H1 (cell line): ENCODE data around the gene KRTAP5-6. TPM values are rescaled to one million over a fixed set of nuclear protein-coding genes. Genes with fewer than 3 reads are reported as not detected.
"Not testable (repeated sequence)": the region's sequence is repeated elsewhere in the genome, so short reads cannot be mapped to it uniquely, and the experiment has no call there.

Experiments used
- CTCF ChIA-PET: fragments of 300-600 bp; sonication (Branson Sonifier 250); formaldehyde crosslinking; loops from one replicate; lab custom pipeline; 2021; ENCODE audit not compliant: partially characterized antibody; lab: Charles Lee
- POLR2A ChIA-PET: fragments of 300-600 bp; sonication (Branson Sonifier 250); formaldehyde crosslinking; loops from one replicate; lab custom pipeline; 2021; ENCODE audit warnings: inconsistent platforms; ENCODE audit not compliant: partially characterized antibody; lab: Charles Lee
- DNase-seq, 2 experiments: peaks; one replicate each; pipeline versions ENCODE4 v3.0.0 to v3.0.0-alpha.2; 2010 to 2022; ENCODE audit warnings: low spot score in 2 of 2, low read depth in 1 of 2, mixed read lengths in 1 of 2
- FAIRE-seq: peaks from 2 replicates; lab custom pipeline; 2011; peaks lifted over from hg19 to GRCh38; lab: Jason Lieb, UNC
- H2AFZ ChIP-seq: 2 replicates; pipeline ENCODE4 v1.8.1; 2012; ENCODE audit warnings: low read length, inconsistent platforms
- H2AK5ac ChIP-seq: 2 replicates; pipeline ENCODE4 v1.6.1; 2013; ENCODE audit warnings: low read depth, low read length
- H2BK120ac ChIP-seq: replicated peaks from 2 replicates; pipeline ENCODE3; 2013; ENCODE audit warnings: low read depth, low read length, inconsistent platforms
- H2BK12ac ChIP-seq: 2 replicates; pipeline ENCODE4 v1.6.1; 2013; ENCODE audit warnings: low read depth, low read length
- H2BK15ac ChIP-seq: 2 replicates; pipeline ENCODE4 v1.6.1; 2013; ENCODE audit warnings: low read length
- H2BK20ac ChIP-seq: 2 replicates; pipeline ENCODE4 v1.6.1; 2013; ENCODE audit warnings: low read length
- H2BK5ac ChIP-seq: 2 replicates; pipeline ENCODE4 v1.6.1; 2013; ENCODE audit warnings: low read depth, low read length
- H3K14ac ChIP-seq: 2 replicates; pipeline ENCODE4 v1.6.1; 2013; ENCODE audit warnings: inconsistent platforms; ENCODE audit not compliant: insufficient read length
- H3K18ac ChIP-seq: 2 replicates; pipeline ENCODE4 v1.6.1; 2013; ENCODE audit warnings: low read length; ENCODE audit errors: extremely low read depth
- H3K23ac ChIP-seq: 2 replicates; pipeline ENCODE4 v1.6.1; 2013; ENCODE audit warnings: inconsistent platforms; ENCODE audit not compliant: insufficient read length
- H3K23me2 ChIP-seq: 2 replicates; pipeline ENCODE4 v1.6.1; 2013; ENCODE audit warnings: low read depth, low read length
- H3K27ac ChIP-seq: 2 replicates; pipeline ENCODE4 v1.6.1; 2011; ENCODE audit warnings: low read depth, low read length, inconsistent platforms
- H3K27me3 ChIP-seq, 4 experiments: replicated peaks in 1 of 4; 1 replicate in 1 of 4; 2 replicates in 3 of 4; pipeline versions ENCODE4 v1.6.1 to v1.8.1; 2011 to 2013; ENCODE audit warnings: low read length in 3 of 4, mild to moderate bottlenecking in 3 of 4, inconsistent platforms in 2 of 4, mixed read lengths in 2 of 4, moderate library complexity in 1 of 4; ENCODE audit not compliant: control insufficient read depth in 3 of 4, insufficient read depth in 3 of 4; ENCODE audit errors: extremely low read depth in 1 of 4
- H3K36me3 ChIP-seq, 4 experiments: 2 replicates each; pipeline versions ENCODE4 v1.6.1 to v1.8.1; 2011 to 2013; ENCODE audit warnings: mild to moderate bottlenecking in 4 of 4, low read length in 3 of 4, moderate library complexity in 2 of 4, control low read depth in 1 of 4, inconsistent platforms in 1 of 4; ENCODE audit not compliant: insufficient read depth in 4 of 4, control insufficient read depth in 2 of 4
- H3K4ac ChIP-seq: replicated peaks from 2 replicates; pipeline ENCODE3; 2013; ENCODE audit warnings: low read length, low read depth, mixed read lengths, inconsistent platforms; ENCODE audit not compliant: insufficient read length
- H3K4me1 ChIP-seq, 4 experiments: replicated peaks in 1 of 4; 1 replicate in 1 of 4; 2 replicates in 3 of 4; pipeline versions ENCODE4 v1.6.1 to v1.8.1; 2011 to 2013; ENCODE audit warnings: low read length in 3 of 4, inconsistent platforms in 2 of 4, mixed read lengths in 1 of 4; ENCODE audit not compliant: insufficient read depth in 4 of 4, control insufficient read depth in 3 of 4
- H3K4me2 ChIP-seq, 2 experiments: 2 replicates each; pipeline versions ENCODE4 v1.6.1 to v1.8.1; 2011 to 2013; ENCODE audit warnings: low read depth in 2 of 2, low read length in 2 of 2, control low read depth in 1 of 2, inconsistent platforms in 1 of 2, mild to moderate bottlenecking in 1 of 2; ENCODE audit not compliant: insufficient read depth in 1 of 2
- H3K4me3 ChIP-seq, 4 experiments: fragments of 200-600, 300-600 bp in 1 of 4; sonication (generic), shearing (Covaris generic), sonication (Bioruptor Twin) in 1 of 4; 2 replicates each; pipeline versions ENCODE4 v1.5.1 to v1.8.1; 2011 to 2016; ENCODE audit warnings: low read length in 4 of 4, low read depth in 3 of 4, control low read depth in 2 of 4, inconsistent platforms in 2 of 4, mild to moderate bottlenecking in 2 of 4, mixed read lengths in 1 of 4, moderate library complexity in 1 of 4; ENCODE audit not compliant: insufficient read depth in 2 of 4; ENCODE audit errors: extremely low read depth in 1 of 4
- H3K56ac ChIP-seq: replicated peaks from 2 replicates; pipeline ENCODE3; 2013; ENCODE audit warnings: low read depth, mild to moderate bottlenecking, mixed read lengths, low read length, inconsistent platforms; ENCODE audit not compliant: insufficient read length
- H3K79me1 ChIP-seq: 2 replicates; pipeline ENCODE4 v1.6.1; 2013; ENCODE audit warnings: low read depth, low read length, control low read depth
- H3K79me2 ChIP-seq, 2 experiments: 2 replicates each; pipeline versions ENCODE4 v1.6.1 to v1.8.1; 2012 to 2013; ENCODE audit warnings: low read length in 2 of 2, mild to moderate bottlenecking in 2 of 2, inconsistent platforms in 1 of 2; ENCODE audit not compliant: insufficient read depth in 2 of 2, control insufficient read depth in 1 of 2
- H3K9ac ChIP-seq, 4 experiments: replicated peaks in 1 of 4; 1 replicate in 1 of 4; 2 replicates in 3 of 4; pipeline versions ENCODE4 v1.6.1 to v1.8.1; 2011 to 2013; ENCODE audit warnings: low read depth in 3 of 4, low read length in 3 of 4, control low read depth in 2 of 4, mild to moderate bottlenecking in 2 of 4, moderate library complexity in 2 of 4, inconsistent platforms in 1 of 4; ENCODE audit errors: extremely low read depth in 1 of 4
- H3K9me3 ChIP-seq, 2 experiments: 2 replicates each; pipeline versions ENCODE4 v1.6.1 to v1.8.1; 2012 to 2013; ENCODE audit warnings: mild to moderate bottlenecking in 2 of 2, moderate library complexity in 2 of 2, control low read depth in 1 of 2, inconsistent platforms in 1 of 2, low read depth in 1 of 2, low read length in 1 of 2, mixed read lengths in 1 of 2; ENCODE audit not compliant: insufficient read depth in 2 of 2
- H4K20me1 ChIP-seq, 2 experiments: replicated peaks in 1 of 2; 2 replicates each; pipeline versions ENCODE3 to v1.8.1; 2011 to 2013; ENCODE audit warnings: inconsistent platforms in 2 of 2, low read length in 2 of 2, mild to moderate bottlenecking in 1 of 2; ENCODE audit not compliant: insufficient read depth in 2 of 2, control insufficient read depth in 1 of 2
- H4K5ac ChIP-seq: 2 replicates; pipeline ENCODE4 v1.6.1; 2013; ENCODE audit warnings: low read length, low read depth, mixed read lengths, inconsistent platforms; ENCODE audit not compliant: insufficient read length
- H4K8ac ChIP-seq: 2 replicates; pipeline ENCODE4 v1.8.0; 2013; ENCODE audit warnings: mild to moderate bottlenecking, moderate library complexity, low read length, inconsistent platforms; ENCODE audit not compliant: insufficient read depth; ENCODE audit errors: extremely low read depth
- H4K91ac ChIP-seq: replicated peaks from 2 replicates; pipeline ENCODE3; 2013; ENCODE audit warnings: low read length, mixed read lengths, inconsistent platforms; ENCODE audit not compliant: insufficient read length
- WGBS, 2 experiments: shearing (Covaris generic) in 1 of 2; methylation state at CpG; one replicate each; pipeline versions ENCODE4 v1.1.6 to v1.1.7; 2013 to 2015; ENCODE audit warnings: low lambda C conversion rate in 2 of 2, mixed read lengths in 2 of 2, inconsistent platforms in 1 of 2, low coverage in 1 of 2, missing lambda C conversion rate in 1 of 2; ENCODE audit not compliant: insufficient replicate concordance in 2 of 2, insufficient coverage in 1 of 2, insufficient read length in 1 of 2; ENCODE audit errors: extremely low coverage in 1 of 2, missing lambda C conversion rate in 1 of 2; 5-methylcytosine and 5-hydroxymethylcytosine counted together
- polyA plus RNA-seq, 7 experiments: library from polyadenylated mRNA; depleted of rRNA in 3 of 7; stranded (reverse) in 5 of 7; unstranded in 2 of 7; fragments of >200 nt in 5 of 7; fragments of 200-250 nt in 2 of 7; gene quantifications; 1 replicate in 5 of 7; 2 replicates in 1 of 7; 4 replicates in 1 of 7; pipeline versions ENCODE4 v1.2.1 to v1.2.3, GENCODE V29; 2011 to 2013; ENCODE audit warnings: missing spikeins in 2 of 7, mixed read lengths in 2 of 7
- total RNA-seq: library from RNA; stranded (reverse); fragmentation: NEBNext Ultra II Directional; extraction: Animal tissue kit (Norgen Biotek cat#: 25700); gene quantifications from 2 replicates; pipeline ENCODE4 v1.2.1, GENCODE V29; 2021

Gene KRTAP5-6
- total and polyA plus RNA-seq, 2 of the 8 experiments (the other 6 are each of a cell fraction or from before 2014, with no cell fraction given) = not detected

DNA sequence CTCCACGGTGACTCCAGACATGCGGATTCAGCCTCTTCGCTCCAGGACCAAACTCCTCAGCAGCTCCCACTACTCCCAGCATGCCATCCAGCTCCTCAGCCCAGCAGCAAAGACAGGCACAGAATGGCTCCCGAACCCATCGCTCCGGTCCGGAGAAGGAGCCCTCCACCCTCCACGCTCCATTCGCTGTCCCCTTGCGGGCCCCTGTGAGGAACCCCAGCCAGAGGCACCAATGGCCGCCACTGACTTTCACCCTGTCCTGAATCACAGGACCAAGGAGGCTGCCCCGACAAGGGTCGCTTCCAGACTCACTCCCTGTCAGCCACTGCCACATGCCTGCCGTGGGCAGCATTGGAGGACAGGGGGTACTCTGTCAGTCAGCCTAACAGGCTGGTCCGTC is 10.8 kb upstream of the KRTAP5-6 start:
- H2BK12ac ChIP-seq, CTCF ChIA-PET, H2AK5ac ChIP-seq, H3K56ac ChIP-seq, H3K9ac ChIP-seq, DNase-seq, H2BK20ac ChIP-seq, H3K27ac ChIP-seq, H4K8ac ChIP-seq, H3K4ac ChIP-seq, H3K36me3 ChIP-seq, POLR2A ChIA-PET, H4K91ac ChIP-seq, H3K27me3 ChIP-seq, H3K23ac ChIP-seq, H3K9me3 ChIP-seq, FAIRE-seq, H3K23me2 ChIP-seq, H2AFZ ChIP-seq, H4K20me1 ChIP-seq, H2BK5ac ChIP-seq, H4K5ac ChIP-seq, H3K4me1 ChIP-seq, H3K4me3 ChIP-seq, H3K4me2 ChIP-seq, H3K79me2 ChIP-seq, H3K14ac ChIP-seq, H2BK120ac ChIP-seq, H3K18ac ChIP-seq, H2BK15ac ChIP-seq, H3K79me1 ChIP-seq: not testable (repeated sequence)
- WGBS, 2 experiments = 79% methylated on average over 7 of the region's 15 CpGs; no CpG with 5 or more reads in 1 of the 2 experiments

DNA sequence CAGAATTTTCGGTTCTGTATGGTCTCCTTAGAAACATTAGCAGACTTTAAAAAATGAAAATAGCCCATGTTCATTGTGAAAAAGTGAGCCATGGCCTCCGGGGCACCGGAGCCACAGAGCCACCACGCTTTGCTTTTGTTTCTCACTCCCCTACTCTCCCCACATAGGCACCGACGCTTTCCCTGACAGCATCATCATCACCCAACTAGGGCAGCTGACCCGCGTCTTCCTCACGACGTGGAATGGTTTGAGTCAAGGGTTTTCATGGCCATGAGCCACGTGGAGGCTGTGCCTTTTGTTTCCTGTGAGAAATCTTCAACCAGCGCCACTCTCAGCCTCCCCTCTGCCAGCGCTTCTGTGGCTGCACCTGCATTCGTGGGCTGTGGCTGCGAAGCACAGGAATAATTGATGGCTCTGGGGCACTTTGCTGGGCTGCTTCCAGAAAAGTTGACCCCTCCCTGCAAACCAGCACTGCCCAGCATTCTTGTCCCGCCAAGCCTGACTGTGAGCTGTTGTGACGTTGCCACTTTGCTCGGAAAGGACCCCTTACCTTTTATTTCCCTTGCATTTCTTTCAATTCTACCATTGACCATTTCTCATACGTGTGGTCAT is 8.6 kb upstream of the KRTAP5-6 start:
- H2AFZ ChIP-seq, DNase-seq, H4K91ac ChIP-seq, H3K4me1 ChIP-seq, H2BK120ac ChIP-seq, FAIRE-seq, H3K23ac ChIP-seq, H3K79me1 ChIP-seq, H2BK5ac ChIP-seq, H2BK15ac ChIP-seq, H3K9ac ChIP-seq, H4K20me1 ChIP-seq, POLR2A ChIA-PET, H3K4ac ChIP-seq, H3K23me2 ChIP-seq, H3K79me2 ChIP-seq, H2BK12ac ChIP-seq, H3K9me3 ChIP-seq, H3K56ac ChIP-seq, H3K27me3 ChIP-seq, H4K8ac ChIP-seq, H3K18ac ChIP-seq, H3K36me3 ChIP-seq, H3K4me3 ChIP-seq, H3K27ac ChIP-seq, H3K4me2 ChIP-seq, H2BK20ac ChIP-seq, H2AK5ac ChIP-seq, H3K14ac ChIP-seq, H4K5ac ChIP-seq: not testable (repeated sequence)
- 88% methylated on average over 15 of the region's 19 CpGs; no CpG with 5 or more reads in 1 of the 2 experiments for WGBS, 2 experiments
- CTCF ChIA-PET = interaction anchor here (1.5 kb wide), 1 partner anchor 36 kb away, joined by 5 read pairs; no protein-coding TSS in a partner anchor
